Lower leg skin (tissue), 3 donors: ENCODE measurements around the gene LRRC36.

Experiments
- CTCF ChIP-seq, 3 donors: fragments of 450-650 bp; IDR thresholded peaks; one replicate each; pipeline ENCODE4 v1.5.1; 2016; ENCODE audit warnings: antibody characterized with exemption in 3 of 3, mild to moderate bottlenecking in 3 of 3, moderate library complexity in 2 of 3
- POLR2A ChIP-seq, 2 donors: fragments of 450-650 bp; IDR thresholded peaks; one replicate each; pipeline ENCODE4 v1.6.1; 2016 to 2017; ENCODE audit warnings: antibody characterized with exemption in 2 of 2, mild to moderate bottlenecking in 1 of 2, moderate library complexity in 1 of 2

- TF ChIP-seq CTCF (IDR thresholded peaks at IDR 0.05): no peak
- TF ChIP-seq POLR2A (IDR thresholded peaks at IDR 0.05): no peak
Measured at GRCh38 chr16:67419502-67419901, 92.9 kb downstream of the LRRC36 start.
